Neuronal stem cell (in vitro differentiated cells): ENCODE measurements around the gene TBC1D22A.
A peak's percentile ranks its signal among the peaks of the same experiment; 100 is the strongest.

Experiments used
- DNase-seq: peaks from one replicate; pipeline ENCODE4 v3.0.0-alpha.2; 2013; ENCODE audit warnings: low spot score
- H2AFZ ChIP-seq: one replicate; pipeline ENCODE4 v1.6.1; 2013; ENCODE audit warnings: mild to moderate bottlenecking, low read length, inconsistent platforms
- H2AK5ac ChIP-seq: 2 replicates; pipeline ENCODE4 v1.6.1; 2013; ENCODE audit warnings: low read depth, mild to moderate bottlenecking, inconsistent platforms, low read length, moderate library complexity, mixed read lengths
- H2BK120ac ChIP-seq: 2 replicates; pipeline ENCODE4 v1.6.1; 2013; ENCODE audit warnings: low read depth, mild to moderate bottlenecking, inconsistent platforms, low read length, moderate library complexity, mixed read lengths
- H2BK12ac ChIP-seq: one replicate; pipeline ENCODE4 v1.6.1; 2013; ENCODE audit warnings: low read length, inconsistent platforms
- H2BK15ac ChIP-seq: 2 replicates; pipeline ENCODE4 v1.6.1; 2013; ENCODE audit warnings: mild to moderate bottlenecking, low read length, inconsistent platforms, mixed read lengths
- H2BK5ac ChIP-seq: one replicate; pipeline ENCODE4 v1.6.1; 2013; ENCODE audit warnings: inconsistent platforms, mild to moderate bottlenecking, low read length, moderate library complexity
- H3K14ac ChIP-seq: one replicate; pipeline ENCODE4 v1.6.1; 2013; ENCODE audit warnings: low read length, inconsistent platforms
- H3K18ac ChIP-seq: 2 replicates; pipeline ENCODE4 v1.6.1; 2013; ENCODE audit warnings: low read length, inconsistent platforms
- H3K23ac ChIP-seq: 2 replicates; pipeline ENCODE4 v1.6.1; 2013; ENCODE audit warnings: low read depth, mild to moderate bottlenecking, mixed read lengths, low read length, inconsistent platforms; ENCODE audit not compliant: poor library complexity
- H3K27ac ChIP-seq: replicated peaks from 3 replicates; pipeline ENCODE4 v1.5.1; 2013; ENCODE audit warnings: low read length, inconsistent platforms
- H3K27me3 ChIP-seq, 3 experiments: 2 replicates each; pipeline ENCODE4 v1.6.1; 2013; ENCODE audit warnings: low read length in 3 of 3, mild to moderate bottlenecking in 2 of 3, inconsistent platforms in 1 of 3, low read depth in 1 of 3, mixed read lengths in 1 of 3, moderate library complexity in 1 of 3; ENCODE audit not compliant: control insufficient read depth in 3 of 3, insufficient read depth in 3 of 3
- H3K36me3 ChIP-seq, 2 donors: replicated peaks in 1 of 2; 2 replicates each; pipeline ENCODE4 v1.6.1; 2013; ENCODE audit warnings: low read length in 2 of 2; ENCODE audit not compliant: control insufficient read depth in 2 of 2, insufficient read depth in 2 of 2
- H3K4ac ChIP-seq: 2 replicates; pipeline ENCODE4 v1.6.1; 2013; ENCODE audit warnings: inconsistent platforms, mild to moderate bottlenecking, low read length, moderate library complexity
- H3K4me1 ChIP-seq, 2 donors: 1 replicate in 1 of 2; 2 replicates in 1 of 2; pipeline ENCODE4 v1.6.1; 2013; ENCODE audit warnings: low read length in 2 of 2, low read depth in 1 of 2; ENCODE audit not compliant: control insufficient read depth in 2 of 2, insufficient read depth in 1 of 2
- H3K4me2 ChIP-seq: one replicate; pipeline ENCODE4 v1.6.1; 2013; ENCODE audit warnings: mild to moderate bottlenecking, low read length, inconsistent platforms; ENCODE audit not compliant: insufficient read depth, poor library complexity, severe bottlenecking
- H3K4me3 ChIP-seq, 2 donors: 2 replicates each; pipeline ENCODE4 v1.5.1; 2013; ENCODE audit warnings: low read length in 2 of 2, mild to moderate bottlenecking in 2 of 2, inconsistent platforms in 1 of 2, moderate library complexity in 1 of 2
- H3K79me1 ChIP-seq: one replicate; pipeline ENCODE4 v1.6.1; 2013; ENCODE audit warnings: low read depth, mild to moderate bottlenecking, inconsistent platforms, low read length, moderate library complexity
- H3K9ac ChIP-seq: one replicate; pipeline ENCODE4 v1.6.1; 2013; ENCODE audit warnings: mild to moderate bottlenecking, low read depth, low read length, inconsistent platforms; ENCODE audit not compliant: poor library complexity
- H3K9me3 ChIP-seq, 2 donors: replicated peaks in 1 of 2; 2 replicates each; pipeline versions ENCODE3 to v1.6.1; 2013; ENCODE audit warnings: low read length in 2 of 2, mild to moderate bottlenecking in 2 of 2, inconsistent platforms in 1 of 2, low read depth in 1 of 2, mixed read lengths in 1 of 2, moderate library complexity in 1 of 2; ENCODE audit not compliant: control insufficient read depth in 2 of 2, insufficient read depth in 1 of 2
- H4K8ac ChIP-seq: one replicate; pipeline ENCODE4 v1.6.1; 2013; ENCODE audit warnings: low read depth, mild to moderate bottlenecking, inconsistent platforms, low read length, moderate library complexity
- H4K91ac ChIP-seq: one replicate; pipeline ENCODE4 v1.6.1; 2013; ENCODE audit warnings: low read length, low read depth, mild to moderate bottlenecking, inconsistent platforms; ENCODE audit not compliant: poor library complexity
- WGBS, 2 donors: extraction: QIAGEN DNeasy Blood & Tissue Kit; methylation state at CpG; one replicate each; pipeline ENCODE4 v1.1.7; 2013; ENCODE audit warnings: missing lambda C conversion rate in 2 of 2, mixed read lengths in 1 of 2; ENCODE audit not compliant: insufficient read length in 2 of 2, insufficient replicate concordance in 1 of 2; ENCODE audit errors: extremely low coverage in 2 of 2; 5-methylcytosine and 5-hydroxymethylcytosine counted together

The TBC1D22A gene

GRCh38 chr22:46747646-46748045, 14.8 kb upstream of the TBC1D22A start:
- no peaks in the 10 kb centered on the region for H3K9me3 ChIP-seq
- H3K4me2 ChIP-seq: no peak overlapping the region
- H2BK15ac ChIP-seq: no peak overlapping the region
- H3K23ac ChIP-seq: no peak overlapping the region
- no peaks in the 10 kb centered on the region for H3K79me1 ChIP-seq
- DNase-seq: no peak
- H3K9ac ChIP-seq: peak overlapping the region; percentile 5
- H2BK12ac ChIP-seq: no peak overlapping the region
- peaks cover 0 to 46% (median 0%) of the 10 kb centered on the region in 3 experiments for H3K27me3 ChIP-seq
- no peak overlapping the region for H3K27ac ChIP-seq
- no peak overlapping the region for H4K8ac ChIP-seq
- H3K4me1 ChIP-seq: peaks cover 3 to 4% of the 10 kb centered on the region in 2 donors
- H2AFZ ChIP-seq: no peak overlapping the region
- H2BK120ac ChIP-seq: no peak overlapping the region
- no peaks in the 10 kb centered on the region for H3K36me3 ChIP-seq
- WGBS, 2 donors: no CpG with 5 or more reads among the region's 8 CpGs
- H3K18ac ChIP-seq: no peak overlapping the region
- H3K4ac ChIP-seq: no peak overlapping the region
- no peak overlapping the region for H3K14ac ChIP-seq
- no peak overlapping the region for H3K4me3 ChIP-seq
- H4K91ac ChIP-seq: no peak overlapping the region
- no peak overlapping the region for H2AK5ac ChIP-seq
- no peak overlapping the region for H2BK5ac ChIP-seq

- no peak overlapping the region for H2BK15ac ChIP-seq
- H3K79me1 ChIP-seq: no peaks in the 10 kb centered on the region
- no peak overlapping the region for H3K18ac ChIP-seq
- no peak overlapping the region for H3K4me3 ChIP-seq
- no peak overlapping the region for H2BK12ac ChIP-seq
- WGBS, 2 donors: no CpG with 5 or more reads among the region's 20 CpGs
- H2BK5ac ChIP-seq: no peak overlapping the region
- no peak overlapping the region for H2AFZ ChIP-seq
- no peak overlapping the region for H3K14ac ChIP-seq
- no peak for DNase-seq
- no peak overlapping the region for H3K4ac ChIP-seq
- H3K27ac ChIP-seq: no peak overlapping the region
- H2BK120ac ChIP-seq: no peak overlapping the region
- no peak overlapping the region for H3K9ac ChIP-seq
- peaks cover 3 to 4% of the 10 kb centered on the region in 2 donors for H3K4me1 ChIP-seq
- H2AK5ac ChIP-seq: peak overlapping the region; percentile 68
- no peak overlapping the region for H4K91ac ChIP-seq
- H4K8ac ChIP-seq: no peak overlapping the region
- H3K23ac ChIP-seq: no peak overlapping the region
- H3K27me3 ChIP-seq: peaks cover 0 to 46% (median 0%) of the 10 kb centered on the region in 3 experiments
- H3K9me3 ChIP-seq: no peaks in the 10 kb centered on the region
- H3K4me2 ChIP-seq: no peak overlapping the region
- no peaks in the 10 kb centered on the region for H3K36me3 ChIP-seq
These were observed 14.1 kb upstream of the TBC1D22A start for GRCh38 chr22:46748206-46748907.

- Histone ChIP-seq H3K9ac (no peak overlapping the region), H3K36me3 (no peaks in the 10 kb centered on the region), H2BK12ac (no peak overlapping the region), H2AFZ (peak overlapping the region; percentile 29), H3K4me3 (no peak overlapping the region), H2BK120ac (no peak overlapping the region), H2AK5ac (peak overlapping the region; percentile 68), H3K27ac (no peak overlapping the region), H3K4me1 (peaks cover 3 to 4% of the 10 kb centered on the region in 2 donors), H4K8ac (no peak overlapping the region), H3K4ac (no peak overlapping the region), H3K79me1 (no peaks in the 10 kb centered on the region), H2BK5ac (no peak overlapping the region), H3K27me3 (peaks cover 0 to 46% (median 0%) of the 10 kb centered on the region in 3 experiments), H3K9me3 (no peaks in the 10 kb centered on the region), H3K14ac (no peak overlapping the region), H4K91ac (no peak overlapping the region), H3K23ac (no peak overlapping the region), H3K18ac (no peak overlapping the region), H2BK15ac (no peak overlapping the region), H3K4me2 (no peak overlapping the region)
- no peak for DNase-seq
- WGBS, 2 donors: no CpG with 5 or more reads among the region's 15 CpGs
These were observed 13.4 kb upstream of the TBC1D22A start for GRCh38 chr22:46748908-46749675.
